Stimulated activated CD4-positive, alpha-beta T cell treated with anti-CD3 and anti-CD28 coated beads, Interleukin-4, amount 100 ng/mL, for 4 hours (primary cell): Measurements from ENCODE around the gene PDLIM1.
"Not testable (repeated sequence)": the region's sequence is repeated elsewhere in the genome, so short reads cannot be mapped to it uniquely, and the experiment has no call there.

Experiments used
- DNase-seq, 2 experiments: peaks; one replicate each; pipeline ENCODE4 v3.0.0-alpha.2; 2020

PDLIM1 gene

GRCh38 chr10:95262763-95263518 is 27.9 kb downstream of the PDLIM1 start:
- no peak for DNase-seq

DNA sequence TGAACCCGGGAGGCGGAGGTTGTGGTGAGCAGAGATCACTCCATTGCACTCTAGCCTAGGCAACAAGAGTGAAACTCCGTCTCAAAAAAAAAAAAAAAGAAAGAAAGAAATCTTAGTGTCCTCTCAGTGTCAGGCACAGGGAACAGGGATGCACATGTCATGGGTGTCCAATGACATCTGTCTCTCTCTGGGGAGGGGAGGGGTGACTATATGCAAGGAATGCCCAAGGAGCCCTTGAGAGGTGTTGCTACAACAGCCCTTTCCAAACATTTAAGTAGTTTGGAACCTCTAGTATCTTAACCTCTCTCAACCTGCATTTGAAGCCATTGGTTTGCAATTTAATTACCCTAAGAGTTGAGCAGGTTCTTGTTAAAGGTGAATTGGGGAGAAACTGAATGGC is 28.9 kb downstream of the PDLIM1 start:
- no peak for DNase-seq

DNA sequence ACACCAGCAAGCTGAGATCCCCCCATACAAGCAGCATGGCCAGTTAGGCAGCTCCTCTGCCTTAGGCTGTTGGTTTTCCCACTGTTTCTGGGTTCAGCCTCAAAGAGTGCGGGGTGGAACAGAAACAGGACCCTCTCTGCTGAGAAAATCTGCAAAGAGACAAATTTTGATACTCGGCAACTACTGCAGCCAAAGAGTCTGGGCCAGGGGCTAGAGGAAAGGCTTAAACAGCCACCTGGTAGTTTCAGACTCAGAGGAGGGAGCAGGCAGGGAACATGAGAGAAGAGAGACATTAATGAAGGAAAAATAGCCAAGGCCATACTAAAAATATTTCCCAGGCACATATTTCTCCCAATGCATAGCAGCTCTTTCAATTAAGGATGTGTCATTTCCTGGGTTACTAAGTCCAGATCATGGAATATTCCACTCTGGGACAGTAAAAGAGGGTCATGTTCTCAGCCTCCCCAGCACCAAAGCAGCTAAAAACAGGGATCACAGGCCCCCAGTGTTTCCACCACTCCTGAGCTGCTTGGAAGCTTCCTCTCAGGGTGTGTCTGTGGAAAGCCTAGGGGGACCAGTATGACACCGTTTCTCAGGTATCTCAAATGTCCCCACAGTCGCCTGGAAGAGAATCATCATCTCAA is 29.8 kb downstream of the PDLIM1 start:
- no peak for DNase-seq

DNA sequence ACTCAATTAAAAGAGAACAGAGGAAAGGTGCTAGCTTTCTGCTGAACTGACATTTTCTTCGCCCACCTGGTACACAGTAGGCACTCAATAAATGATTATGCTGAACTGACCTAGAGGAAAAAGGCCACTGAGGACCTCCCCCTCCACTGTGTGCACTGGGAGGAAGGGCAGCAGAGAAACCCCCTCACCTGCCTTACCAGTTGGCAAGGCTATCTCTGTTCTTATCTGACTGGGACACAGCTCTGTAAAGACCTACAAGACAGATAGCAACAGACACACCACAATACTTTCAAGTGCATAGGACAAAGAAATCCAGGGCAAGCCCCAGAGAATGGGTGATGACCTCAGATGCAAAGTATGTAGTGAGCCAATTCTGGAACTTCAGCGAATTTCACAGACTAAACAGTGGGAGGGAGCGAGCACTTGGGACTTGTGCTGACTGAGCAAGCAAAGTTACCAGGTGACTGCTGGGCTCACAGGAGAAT is 30.4 kb downstream of the PDLIM1 start:
- no peak for DNase-seq

DNA sequence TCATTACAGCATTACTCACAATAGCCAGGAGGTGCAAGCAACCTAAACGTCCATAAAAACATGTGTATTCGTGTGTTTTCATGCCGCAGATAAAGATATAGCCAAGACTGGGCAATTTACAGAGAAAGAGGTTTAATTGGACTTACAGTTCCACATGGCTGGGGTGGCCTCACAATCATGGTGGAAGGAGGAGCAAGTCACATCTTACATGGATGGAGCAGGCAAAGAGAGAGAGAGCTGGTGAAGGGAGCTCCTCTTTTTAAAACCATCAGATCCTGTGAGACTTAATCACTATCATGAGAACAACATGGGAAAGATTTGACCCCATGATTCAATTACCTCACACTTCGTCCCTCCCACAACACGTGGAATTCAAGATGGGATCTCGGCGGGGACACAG is 33.0 kb downstream of the PDLIM1 start:
- no peak for DNase-seq

DNA sequence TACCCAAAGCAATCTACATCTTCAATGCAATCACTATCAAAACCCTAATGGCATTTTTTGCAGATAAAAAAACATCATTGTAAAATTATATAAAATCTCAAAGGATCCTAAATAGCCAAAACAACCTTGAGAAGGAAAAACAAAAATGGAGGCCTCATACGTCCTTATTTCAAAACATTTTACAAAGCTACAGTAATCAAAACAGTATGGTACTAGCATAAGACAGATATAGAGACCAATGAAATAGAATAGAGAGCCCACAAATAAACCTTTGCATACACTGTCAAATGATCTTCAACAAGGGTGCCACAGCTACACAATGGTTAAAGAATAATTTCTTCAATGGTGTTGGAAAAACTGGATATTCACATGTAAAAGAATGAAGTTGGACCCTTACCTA is 34.5 kb downstream of the PDLIM1 start:
- no peak for DNase-seq

DNA sequence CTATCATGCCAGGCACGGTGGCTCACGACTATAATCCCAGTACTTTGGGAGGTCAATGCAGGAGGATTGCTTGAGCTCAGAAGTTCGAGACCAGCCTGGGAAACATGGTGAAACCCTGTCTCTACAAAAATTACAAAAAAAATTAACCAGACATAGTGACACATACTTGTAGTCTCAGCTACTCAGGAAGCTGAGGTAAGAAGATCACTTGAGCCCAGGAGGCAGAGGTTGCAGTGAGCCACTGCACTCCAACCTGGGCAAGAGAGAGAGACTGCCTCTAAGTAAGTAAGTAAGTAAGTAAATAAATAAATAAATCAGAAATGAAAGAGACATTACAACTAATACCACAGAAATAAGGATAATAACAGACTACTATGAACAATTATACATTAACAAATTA is 36.2 kb downstream of the PDLIM1 start:
- no peak for DNase-seq

DNA sequence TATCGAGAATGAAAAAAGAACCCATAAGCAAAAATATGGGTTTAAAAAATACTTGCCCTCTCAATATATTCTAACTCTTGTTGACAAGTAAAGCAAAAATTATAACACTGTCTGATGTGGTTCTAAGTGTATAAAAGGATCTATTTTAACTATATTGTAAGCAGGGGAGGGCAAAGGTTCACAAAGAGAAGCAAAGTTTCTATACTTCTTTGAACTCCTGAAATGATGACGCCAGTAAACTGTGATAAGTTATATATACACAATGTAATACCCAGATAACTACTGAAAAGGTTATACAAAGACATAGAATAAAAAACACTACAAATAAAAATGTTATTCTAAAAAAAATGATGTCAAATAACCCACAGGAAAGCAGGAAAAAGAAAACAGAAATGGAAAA is 37.1 kb downstream of the PDLIM1 start:
- DNase-seq: no peak

- DNase-seq: no peak
Measured at GRCh38 chr10:95253007-95253406, 37.8 kb downstream of the PDLIM1 start.

DNA sequence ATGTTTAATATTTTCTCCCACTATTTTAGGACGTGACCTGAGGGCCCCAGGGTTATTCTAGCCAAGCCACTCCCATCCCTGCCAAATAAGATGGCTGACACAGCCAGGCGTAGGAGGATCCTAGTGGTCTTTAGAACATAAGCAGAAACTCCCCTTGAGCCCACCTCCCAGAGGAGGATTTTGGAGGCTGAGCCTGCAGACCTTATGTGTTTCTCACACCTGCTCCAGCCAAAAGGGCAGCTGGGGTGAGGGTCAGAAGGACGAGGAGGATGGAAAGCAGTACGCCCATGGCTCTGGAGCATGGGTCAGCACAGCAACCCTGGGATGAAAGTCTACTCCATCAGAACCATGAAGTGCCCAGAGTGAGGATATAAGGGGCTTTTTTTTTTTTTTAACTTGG is 39.9 kb downstream of the PDLIM1 start:
- DNase-seq: no peak

DNA sequence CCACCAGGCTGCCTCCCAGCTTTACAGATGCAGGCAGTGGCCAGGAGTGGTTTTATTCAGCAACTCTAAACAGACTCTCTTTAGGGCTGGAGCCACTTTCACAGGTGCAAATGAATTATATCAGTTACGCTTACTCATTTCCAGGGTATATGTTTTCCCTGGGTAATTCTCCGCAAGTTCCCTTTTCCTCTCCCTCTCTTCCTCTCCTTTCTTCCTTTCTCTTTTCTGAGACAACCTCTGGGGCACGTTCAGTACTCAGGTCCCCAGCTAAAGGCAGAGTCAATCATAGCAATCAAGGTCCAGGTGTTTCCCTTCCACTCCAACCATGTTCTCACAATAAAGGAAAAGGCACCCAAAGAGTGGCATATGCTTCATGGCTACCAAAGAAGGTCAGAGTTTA is 41.3 kb downstream of the PDLIM1 start:
- DNase-seq: no peak

- DNase-seq: no peak
Measured at GRCh38 chr10:95248989-95249388, 41.8 kb downstream of the PDLIM1 start.

DNA sequence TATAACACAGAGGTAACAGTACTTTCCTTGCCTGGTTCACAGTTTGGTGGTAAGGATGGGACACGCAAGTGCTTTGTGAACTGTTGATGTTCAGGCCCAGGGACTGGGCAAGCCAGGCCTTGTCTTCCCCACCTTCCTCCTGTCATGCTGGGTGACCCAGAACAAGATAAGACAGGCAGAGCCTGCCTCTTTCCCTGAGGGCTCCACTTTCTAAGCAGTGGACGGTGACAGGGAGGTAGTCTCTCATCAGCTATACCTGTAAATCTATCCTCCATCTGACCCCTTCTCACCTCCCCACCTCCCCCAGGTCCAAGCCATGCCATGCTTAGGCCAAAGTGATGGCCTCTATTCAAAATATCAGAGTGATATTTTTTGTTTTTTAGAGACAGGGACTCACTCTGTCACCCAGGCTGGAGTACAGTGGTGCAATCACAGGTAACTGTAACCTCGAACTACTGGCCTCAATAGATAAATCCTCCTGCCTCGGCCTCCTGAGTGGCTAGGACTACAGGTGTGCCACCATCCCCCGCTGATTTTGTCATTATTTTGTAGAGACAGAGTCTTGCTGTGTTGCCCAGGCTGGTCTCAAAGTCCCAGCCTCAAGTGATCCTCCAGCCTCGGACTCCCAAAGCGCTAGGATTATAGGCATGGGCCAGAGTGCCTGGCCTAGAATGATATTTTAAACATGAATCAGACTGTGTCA is 42.8 kb downstream of the PDLIM1 start:
- DNase-seq: no peak

DNA sequence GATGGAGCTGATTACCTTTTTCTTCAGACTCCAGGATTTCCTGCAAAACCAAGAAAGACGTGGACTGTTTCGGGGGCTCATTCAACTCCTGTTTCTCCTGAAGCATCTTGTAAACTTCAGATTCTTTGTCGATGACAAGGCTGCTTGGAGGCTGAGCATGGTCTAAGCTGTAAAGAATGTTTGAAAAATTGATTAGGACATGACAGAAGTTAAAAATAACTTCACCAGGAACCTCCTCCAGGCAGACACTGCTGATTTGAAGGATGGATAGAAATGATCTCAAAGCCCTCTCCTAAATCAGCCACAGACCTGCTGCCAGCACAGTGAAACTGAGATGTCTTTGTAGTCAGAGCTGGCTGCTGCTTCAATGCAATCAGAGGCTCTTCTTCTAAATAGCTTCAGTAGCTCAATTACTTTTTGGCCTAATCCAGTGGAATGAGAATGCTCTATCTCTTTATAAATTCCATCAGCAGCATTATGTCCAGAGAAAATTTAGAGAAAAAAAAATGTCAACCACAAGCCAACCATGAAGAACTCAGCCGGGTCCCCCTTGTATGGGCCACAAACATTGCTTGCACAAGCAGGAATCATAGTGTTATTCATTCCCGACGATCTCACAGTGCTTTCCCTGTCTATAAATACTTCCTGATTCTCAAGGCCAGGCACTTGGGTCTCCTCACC is 43.5 kb downstream of the PDLIM1 start:
- no peak for DNase-seq

- DNase-seq: peak; percentile 20 to 47
Measured at GRCh38 chr10:95246582-95247051, 44.2 kb downstream of the PDLIM1 start.

- DNase-seq: no peak
Measured at GRCh38 chr10:95245425-95246055, 45.3 kb downstream of the PDLIM1 start.

- DNase-seq: no peak
Measured at GRCh38 chr10:95244152-95244551, 46.7 kb downstream of the PDLIM1 start.

DNA sequence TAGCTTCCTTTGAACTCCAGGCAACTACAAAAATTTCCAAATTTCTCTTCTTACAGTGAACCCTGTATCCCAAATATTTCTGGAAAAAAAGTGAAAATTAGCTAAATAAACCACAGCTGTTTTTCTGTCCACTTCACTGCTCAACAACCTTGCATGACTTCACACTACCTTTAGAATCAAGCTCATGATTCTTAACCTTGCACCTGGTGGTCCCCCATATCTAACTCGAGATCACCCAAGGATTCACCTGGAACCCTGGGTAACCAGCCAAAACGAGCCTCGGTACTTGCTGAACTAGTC is 47.5 kb downstream of the PDLIM1 start:
- DNase-seq: no peak

DNA sequence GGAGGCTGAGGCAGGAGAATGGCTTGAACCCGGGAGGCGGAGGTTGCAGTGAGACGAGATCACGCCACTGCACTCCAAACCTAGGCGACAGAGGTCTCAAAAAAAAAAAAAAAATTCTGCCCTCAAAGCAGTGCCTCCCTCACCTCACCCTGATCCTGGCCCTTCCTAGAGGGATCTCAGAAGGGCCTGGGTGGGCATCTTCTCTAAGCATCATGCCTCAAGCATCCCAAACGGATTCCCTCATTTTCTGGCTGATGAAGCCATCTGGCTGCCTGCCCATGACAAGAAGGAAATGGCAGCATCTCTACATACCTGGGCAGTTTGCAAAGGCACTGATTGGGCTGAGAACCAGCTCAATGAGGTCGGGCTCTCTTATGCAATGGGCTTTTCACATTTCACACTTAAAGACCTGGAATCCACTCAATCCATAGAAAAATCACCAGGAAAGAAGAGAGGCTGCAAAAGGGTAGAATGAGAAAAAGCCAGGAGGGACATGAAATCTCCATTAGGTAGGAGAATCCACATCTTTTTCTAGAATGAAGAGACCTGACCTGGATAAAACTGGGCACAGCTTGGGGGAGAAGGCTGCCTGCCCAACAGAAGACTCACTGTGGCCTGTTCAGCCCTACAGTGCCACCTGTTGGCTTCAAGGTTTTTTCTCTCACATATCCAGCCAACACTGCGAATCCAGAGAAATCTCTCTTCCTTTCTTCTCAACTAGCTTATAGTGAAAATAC is 48.1 kb downstream of the PDLIM1 start:
- DNase-seq: no peak

DNA sequence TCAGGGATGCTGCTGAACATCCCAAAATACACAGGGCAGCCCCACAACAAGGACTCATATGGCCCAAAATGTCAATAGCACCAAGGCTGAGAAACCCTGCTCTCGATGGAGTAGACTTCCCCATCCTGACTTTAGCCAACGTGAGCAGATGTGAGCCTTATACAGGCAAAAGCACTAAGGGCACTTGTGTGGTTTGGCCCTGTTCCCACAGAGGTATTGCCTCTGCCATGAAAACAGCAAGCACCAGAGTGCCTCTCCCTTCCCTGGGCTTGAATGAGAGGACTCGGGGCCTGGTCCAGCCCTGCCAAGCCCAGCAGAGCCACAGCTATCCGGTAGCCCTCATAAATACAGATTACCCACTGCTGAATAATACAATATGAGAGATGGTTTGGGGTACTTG is 49.3 kb downstream of the PDLIM1 start:
- no peak for DNase-seq

DNA sequence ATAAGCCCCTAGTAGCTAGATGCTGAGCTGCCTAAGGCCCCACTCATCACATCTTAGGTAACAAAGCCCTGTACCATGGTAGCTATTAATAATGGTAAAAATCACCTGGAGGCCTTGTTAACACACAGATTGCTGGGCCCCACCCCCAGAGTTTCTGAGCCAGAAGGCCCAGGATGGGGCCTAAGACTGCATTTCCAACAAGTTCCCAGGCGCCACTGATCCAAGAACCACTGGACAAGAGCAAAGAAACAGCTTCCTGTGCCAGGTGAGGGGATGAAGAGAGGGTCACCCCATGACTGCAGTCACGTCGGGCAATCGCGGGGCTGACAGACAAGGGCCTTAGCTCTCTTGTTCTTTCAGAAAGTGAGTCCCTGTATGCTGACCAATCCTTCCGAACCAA is 50.0 kb downstream of the PDLIM1 start:
- DNase-seq: no peak

- DNase-seq: not testable (repeated sequence)
Measured at GRCh38 chr10:95240096-95240495, 50.7 kb downstream of the PDLIM1 start.
